DMS 273 treated with DMSO at 0.1 percent for 48 hours (cell line): ENCODE data around the gene ZNF618.

Experiments used
- DNase-seq: peaks from one replicate; lab custom pipeline; 2025; lab: John Stamatoyannopoulos, UW

The ZNF618 gene

DNA sequence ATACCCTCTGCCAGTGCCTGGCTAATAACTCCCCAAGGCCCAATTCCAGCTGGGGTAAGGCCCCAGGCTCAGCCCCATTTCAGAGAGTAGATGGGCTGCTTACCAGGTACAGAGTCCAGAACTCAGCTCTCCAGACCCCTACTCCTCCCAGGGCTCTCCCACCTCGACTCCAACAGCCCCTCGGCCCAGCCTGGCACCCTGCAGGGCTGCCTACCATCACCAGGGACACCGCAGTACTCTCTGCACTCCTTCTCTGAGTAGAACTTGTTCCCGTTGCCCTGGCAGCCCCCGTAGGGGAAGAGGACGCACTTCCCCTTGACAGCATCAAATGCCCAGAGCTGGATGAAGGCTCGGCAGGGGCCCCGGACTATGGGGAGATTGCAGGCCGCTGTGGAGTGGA lies 184.6 kb downstream of the ZNF618 start:
- no peak for DNase-seq

DNA sequence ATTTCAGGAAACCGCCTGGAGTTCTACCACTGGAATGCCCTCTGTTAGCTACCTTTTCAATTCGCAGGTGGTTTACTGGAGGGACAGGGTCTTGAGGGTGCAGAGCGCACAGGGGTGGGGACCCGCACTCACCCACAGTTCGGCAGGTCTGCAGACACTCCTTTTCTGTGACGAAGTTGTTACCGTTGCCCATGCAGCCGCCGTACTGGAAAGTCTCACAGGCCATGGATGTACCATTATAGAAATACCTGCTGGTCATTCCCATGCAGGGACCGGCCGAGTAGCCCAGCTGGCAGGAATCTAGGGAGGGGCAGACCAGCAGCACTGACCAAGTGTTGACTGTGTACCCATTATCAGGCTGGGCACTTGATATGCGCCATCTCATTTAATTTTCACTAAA lies 185.2 kb downstream of the ZNF618 start:
- no peak for DNase-seq

DNA sequence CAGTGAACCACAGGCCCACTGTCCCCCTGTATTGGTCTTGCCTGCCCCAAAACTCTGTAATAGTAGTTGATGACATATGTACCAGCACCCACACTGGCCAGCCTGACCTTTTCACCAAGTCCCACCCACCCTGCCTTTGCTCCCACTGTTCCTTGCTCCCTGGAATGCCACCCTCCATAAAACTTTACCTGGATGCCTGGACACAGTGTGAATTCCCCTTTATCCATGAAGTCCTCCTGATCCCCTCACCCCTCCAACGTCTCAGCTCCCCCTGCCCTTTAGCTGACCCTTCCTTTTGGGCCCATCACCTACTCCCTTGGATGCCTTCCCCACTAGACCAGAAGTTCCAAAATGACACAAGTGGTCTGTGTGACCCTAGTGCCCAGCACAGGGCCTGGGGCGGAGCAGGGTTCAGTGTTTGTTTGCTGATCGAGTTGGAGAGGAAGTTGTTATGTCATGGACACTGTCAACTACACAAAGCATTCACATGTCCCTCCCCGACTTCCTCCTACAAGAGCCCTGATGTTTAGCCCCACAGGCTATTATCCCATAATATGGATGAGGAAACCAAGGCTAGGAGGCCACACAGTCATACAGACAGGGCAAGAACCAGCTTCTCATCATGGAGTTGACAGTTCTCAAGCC lies 185.8 kb downstream of the ZNF618 start:
- DNase-seq: no peak

DNA sequence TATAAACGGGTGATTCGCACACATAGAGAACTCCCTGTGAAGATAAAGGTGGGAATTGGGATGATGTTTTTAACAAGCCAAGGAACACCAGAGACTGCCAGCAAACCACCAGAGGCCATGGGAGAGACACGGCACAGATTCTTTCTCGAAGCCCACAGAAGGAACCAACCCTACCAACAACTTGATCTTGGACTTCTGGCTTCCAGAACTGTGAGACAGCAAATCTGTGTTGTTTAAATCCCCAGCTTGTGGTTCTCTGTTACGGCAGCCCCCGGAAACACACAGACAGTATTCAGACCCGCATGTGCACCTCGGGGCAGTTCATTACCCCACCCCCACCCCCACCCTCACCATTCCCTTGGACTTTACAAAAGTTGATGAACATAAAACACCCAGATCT lies 189.2 kb downstream of the ZNF618 start:
- DNase-seq: no peak

DNA sequence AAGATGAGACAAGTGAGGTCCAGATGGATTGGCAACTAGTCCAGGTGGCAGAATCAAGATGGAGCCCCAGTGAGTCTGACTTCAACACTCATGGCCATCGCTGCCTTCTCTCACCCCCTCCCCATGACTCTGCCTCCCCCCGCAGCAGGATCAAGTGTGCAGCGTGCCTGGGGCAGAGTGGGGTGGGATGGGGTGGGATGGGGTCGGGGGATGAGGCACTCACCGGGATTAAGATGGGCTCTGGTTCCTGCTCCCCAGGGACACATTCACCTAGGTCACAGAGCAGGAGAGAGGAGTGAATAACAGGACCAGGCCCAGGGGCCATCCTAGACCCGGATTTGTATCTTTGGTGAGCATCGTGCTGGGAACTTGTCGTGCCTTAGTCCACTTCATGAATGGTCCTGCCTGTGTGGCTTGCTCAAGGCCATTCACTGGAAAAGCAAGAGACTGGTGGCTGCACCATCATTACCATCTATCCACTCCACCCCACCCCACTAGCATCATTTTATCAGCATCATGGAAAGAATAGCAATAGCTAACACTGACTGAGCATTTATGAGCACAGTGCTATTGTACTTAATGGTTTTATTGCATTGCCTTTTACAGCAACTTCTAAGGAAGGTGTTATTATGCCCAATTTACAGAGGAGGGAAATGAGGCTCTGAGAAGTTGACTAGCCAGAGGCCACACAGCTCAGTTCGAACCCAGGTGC lies 193.5 kb downstream of the ZNF618 start:
- DNase-seq: no peak

DNA sequence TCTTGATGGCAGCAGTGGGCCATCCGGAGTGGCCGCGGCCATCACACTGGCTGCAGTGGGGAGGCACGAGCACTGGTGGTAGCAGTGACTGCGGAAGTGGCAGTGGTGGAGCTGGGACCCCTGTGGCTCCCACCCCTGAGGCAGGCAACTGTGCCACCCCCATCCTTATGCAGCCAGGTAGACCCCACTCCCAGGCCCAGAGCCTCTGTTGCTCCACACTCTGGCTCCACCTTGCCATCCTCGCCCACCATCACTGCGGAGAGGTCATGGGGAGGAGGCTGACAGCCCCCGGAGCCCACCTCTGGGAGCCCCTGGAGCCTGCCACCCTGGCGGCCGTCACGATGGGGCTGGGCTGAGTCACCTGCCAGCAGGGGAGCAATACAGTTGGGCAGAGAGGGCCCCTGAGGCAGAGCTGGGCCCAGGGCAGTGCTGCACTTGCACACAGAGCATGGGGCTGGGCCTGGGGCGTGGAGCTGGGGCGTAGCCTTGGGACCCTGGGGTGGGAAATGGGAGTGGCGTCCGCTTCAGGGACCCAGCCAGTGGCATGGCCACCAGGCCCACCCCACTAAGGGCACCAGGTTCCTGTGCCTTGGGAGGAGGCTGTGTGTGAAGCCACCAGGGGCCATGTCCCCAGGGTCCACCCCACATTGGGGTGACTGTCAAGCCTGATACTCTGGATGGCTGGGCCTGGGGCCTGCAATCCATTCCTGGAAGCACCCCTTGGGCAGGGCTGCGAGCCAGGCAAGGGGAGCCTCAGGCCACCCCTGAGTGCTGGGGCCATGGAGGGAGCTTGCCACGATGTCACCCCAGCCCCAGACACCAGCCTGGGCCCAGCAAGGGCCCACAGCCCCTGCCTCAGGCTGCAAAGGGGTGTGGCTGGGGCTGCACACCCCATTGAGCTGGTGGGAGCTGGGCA lies 194.3 kb downstream of the ZNF618 start:
- no peak for DNase-seq

DNA sequence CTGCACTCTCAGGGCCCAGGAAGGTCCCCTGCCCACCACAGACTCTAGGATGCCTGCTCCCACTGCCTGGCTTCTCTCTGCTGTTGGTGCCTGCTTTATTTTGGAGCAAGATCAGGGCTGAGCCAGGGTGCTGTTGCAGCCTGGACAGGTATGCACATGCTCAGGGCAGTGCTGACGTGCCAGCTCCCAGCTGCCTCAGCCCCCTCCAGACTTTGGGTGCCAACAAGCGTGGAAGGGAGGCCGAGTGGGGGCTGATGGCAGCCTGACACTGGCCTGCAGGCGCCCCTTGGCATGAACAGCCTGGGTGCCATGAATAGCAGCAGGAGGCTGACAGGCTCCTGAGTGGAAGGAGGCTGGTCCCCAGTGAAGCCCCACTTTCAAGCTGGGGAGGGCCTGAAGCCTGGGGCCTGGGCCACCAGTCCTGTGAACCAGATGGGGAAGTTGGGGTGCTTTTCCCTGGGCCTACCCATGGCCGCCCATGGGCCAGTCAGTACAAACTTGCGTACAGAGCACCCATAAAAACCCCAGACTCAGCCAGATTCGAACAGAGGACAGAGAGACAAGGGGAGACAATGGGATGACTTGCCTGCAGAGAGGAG lies 195.2 kb downstream of the ZNF618 start:
- no peak for DNase-seq

DNA sequence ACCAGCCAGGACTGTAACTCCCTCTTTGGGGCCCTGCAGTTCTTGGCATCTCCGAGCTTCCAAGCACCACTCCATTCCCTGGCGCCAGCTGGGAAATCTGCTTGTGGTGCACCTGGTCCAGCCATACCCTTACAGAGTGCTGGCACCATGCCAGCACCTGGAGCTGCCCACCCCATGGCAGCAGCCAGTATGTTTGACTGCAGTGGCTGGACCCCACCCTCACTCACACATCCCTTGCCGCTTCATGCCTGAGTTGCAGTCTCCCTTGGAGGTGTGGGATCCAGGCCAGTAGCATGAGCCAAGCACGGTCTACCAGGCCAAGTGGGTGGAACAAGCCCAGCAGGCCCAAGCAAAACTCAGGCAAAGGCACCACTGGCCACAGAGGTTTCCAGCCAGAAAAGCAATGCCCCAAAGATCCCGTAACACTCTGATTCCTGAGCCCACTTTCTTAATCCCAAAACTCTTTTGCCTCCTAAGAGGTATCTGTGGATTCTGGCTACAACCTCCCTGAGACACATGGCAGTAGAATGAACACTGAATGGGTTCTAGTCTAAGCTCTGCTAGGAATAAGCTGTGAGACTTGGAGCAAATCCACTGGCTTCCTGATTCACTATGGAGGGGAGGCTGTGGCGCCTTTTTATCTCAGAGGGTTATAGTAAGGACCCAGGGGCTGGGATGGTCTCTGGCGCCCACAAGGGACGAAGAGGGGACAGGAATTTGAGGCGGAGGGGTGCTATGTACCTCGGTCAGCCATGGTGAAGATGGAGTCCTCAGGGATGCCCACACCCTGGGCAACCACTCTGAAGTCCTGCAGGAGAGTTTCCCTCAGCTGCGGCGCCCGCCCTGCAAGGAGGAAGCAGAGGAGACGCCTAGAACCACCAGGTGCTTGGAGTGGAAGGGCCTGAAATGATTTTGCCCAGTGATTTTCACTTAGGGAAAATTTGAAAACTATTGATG lies 196.4 kb downstream of the ZNF618 start:
- peak; percentile 19 for DNase-seq

DNA sequence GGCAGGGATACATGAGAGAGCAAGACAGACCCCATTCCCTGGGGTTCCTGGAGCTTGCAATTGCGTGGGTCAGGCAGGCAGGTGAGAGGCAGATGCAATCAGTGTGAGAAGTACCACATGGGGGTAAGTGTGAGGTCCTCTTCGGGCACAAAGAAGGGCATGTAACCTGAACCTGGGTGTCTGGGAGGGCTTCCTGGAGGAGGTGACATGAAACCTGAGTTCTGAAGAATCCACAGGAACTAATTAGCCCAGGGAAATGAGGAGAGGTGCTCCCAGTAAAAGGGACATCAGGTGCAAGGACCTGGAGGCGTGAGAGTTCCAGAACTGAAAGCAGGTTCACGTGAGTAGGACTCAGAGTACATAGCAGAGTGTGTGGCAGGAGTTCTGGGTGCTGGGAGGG lies 199.5 kb downstream of the ZNF618 start:
- no peak for DNase-seq

DNA sequence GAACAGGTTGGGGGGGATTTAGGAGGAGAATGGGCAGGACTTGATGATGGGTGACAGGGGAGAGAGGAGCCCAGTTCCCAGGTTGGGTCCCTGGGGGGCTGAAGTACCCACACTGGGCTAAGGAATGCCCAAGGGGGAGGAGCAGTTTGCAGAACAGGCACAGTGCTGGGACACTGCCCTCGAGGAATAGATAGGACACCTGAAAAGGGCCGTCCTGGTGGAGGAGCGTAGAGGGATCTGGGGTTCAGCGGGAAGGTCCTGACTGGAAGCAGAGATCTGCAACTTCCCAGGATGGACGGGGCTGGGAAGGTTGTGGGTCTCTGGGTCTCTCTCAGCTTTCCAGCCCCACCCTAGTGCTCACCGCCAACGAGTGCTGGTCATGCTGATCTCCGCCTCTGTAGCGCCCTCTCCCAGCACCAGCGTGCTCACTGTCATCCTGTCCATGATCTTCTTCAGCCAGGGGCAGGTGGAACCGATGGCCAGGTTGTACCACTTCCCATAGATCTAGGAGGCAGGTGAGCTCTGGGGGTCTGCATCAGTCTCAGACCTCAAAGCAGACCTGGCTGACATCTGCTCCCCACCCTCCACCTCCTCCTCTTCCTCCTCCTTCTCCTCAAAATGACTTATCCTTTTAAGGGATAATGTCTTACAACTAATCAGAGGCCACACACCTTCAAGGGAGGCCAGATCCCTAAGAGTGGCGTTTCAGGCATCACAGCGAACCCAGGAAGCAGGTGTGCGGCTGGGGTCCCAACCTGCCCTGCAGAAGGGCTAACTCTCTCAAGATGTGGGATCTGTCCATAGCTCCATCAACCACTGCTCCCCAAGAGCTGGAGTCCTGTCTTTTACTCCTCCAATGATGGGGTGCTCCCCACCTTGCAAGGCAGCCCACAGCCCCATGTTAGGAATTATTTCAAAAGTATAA lies 200.4 kb downstream of the ZNF618 start:
- no peak for DNase-seq

DNA sequence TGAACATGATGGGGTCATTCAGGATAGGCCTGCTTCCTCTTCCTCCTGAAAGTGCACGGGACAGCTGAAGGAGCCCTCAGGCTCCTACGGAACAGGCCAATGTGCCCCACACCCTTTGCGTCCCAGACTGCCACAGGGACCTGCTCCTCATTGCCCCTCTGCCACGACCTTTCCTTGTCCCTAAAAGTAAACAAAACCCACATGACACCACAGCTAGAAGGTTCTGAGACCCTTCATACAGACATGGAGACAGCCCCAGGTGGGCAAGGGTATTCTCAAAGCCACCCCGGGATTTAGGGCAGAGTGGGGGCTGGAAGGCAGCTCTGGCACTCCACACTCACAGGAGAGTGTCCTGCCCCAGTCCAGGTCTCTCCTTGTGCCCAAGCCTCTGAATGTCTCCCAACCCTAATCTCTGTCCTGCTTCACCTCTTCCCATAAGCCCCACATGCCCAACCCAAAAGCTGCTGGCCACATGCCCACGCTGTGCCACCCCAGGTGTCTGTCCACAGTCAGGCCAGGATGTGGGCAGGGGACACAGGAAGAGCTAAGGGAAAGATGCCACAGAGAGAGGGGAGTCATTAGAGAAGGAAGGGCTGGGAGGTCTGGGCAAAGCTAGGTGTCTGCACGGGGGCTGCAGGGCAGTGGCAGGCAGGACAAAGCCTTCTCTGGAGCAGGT lies 201.2 kb downstream of the ZNF618 start:
- DNase-seq: no peak

DNA sequence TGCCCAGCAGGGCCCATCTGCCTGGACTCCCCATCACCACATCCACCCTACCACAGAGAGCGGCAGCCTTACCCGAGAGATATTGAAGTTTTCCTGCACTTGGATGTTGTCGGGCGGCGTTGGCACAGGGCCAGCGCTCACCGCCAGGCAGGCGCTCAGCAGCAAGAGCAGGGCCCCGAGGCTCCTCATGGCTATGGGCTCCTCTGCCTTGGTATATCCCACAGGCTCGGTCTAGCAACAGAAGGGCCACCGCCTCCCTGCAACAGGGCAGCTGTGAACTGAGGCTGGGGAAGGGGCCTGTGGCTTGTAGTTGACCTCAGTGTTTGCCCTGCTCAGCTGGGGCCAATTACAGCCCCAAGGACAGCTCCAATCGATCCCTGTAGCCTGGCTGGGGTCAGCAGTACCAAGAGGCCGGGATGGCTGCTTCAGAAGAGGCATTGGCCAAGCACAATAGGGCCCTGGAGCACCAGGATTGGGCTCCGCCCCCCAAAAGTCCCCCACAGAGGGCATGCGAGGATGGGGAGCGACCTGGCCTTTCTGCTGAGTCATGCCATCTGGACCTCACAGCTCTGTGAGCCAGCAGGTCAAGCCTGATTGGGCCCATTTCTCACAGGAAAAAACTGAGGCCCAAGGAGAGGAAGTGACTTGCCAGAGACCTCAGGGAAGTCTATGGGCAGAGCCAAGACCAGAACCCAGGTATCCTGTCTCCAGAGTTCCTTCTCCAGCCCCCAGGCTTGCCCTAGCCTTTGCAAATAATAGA lies 202.1 kb downstream of the ZNF618 start, which contains the start of gene AMBP:
AMBP (minus strand) TSS at position 280 of the 760 bp plus-strand sequence; CDS start at position 189, 91 bp downstream.
- DNase-seq: no peak

DNA sequence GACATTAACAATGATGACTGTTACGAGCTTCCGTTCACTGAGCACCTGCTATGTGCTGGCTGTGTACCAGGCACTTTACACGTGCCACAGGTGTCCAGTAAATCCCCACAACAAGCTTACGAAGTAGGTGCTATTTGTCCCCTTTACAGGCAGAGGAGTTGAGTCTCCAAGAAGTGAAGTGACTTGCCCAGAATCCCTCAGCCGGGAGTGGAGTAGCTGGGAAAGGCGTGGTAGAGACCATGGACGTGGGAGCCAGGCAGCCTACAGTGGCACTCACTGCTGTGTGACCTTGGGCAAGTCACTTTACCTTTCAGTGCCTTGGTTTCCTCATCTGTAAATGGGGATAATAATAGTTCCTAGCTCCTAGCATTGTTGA lies 202.7 kb downstream of the ZNF618 start:
- no peak for DNase-seq

DNA sequence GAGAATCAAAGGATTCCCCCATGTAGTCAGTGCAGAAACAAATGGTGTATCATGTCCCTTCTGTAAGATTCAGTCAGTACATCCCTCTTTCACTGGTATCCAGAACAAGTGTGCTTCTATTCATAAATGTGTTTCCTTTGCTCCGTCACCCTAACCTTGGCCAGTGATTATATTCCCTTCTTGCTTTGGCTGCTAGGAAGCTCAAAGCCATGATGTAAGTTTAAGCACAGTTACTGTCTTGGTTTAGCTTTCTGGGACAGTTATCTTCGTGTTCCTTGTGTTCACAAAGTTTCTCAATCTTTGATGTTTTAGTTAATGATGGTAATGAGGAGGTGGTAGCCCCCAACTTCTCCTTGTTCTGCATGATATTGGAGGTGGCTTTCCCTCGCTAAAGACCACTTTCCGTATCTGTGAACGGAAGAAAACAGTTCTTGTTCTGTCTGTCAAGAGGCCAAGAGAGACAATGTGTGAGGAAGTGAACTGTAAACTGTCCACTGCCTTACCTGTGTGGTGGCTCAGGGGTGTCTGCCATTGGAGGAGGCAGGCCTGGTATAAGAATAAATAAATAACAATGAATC lies 204.2 kb downstream of the ZNF618 start:
- DNase-seq: no peak

DNA sequence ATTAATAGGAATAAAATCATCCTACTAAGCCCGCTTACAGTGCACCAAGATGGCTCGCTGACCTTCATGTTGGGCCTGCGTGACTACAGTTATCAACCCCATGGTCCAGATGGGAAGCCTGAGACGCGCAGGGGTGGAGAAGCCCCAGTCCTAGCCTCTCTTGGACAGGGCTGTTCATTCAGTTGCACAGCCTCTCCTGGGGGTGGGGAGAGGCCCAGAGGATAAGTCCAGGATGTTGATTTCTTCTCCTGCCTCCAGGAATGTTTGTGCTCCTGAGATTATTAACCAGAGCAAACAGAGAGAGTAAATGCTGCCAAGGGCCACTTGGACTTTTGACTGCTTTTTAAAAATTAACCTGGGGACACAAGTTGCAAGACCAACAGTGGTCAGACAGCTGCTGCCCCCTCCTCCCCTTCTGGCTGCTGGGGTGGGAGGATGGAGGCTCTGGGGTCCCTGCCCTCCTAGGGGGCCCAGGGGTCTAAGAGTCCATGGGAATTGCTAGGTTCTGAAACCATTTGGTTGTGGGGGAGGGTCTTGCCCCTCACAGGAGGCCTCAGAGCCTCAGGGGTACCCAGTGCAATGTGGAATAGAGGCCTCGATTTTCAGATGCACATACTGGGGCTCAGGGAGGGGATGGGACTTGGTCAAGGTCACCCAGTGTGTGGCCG lies 204.8 kb downstream of the ZNF618 start:
- DNase-seq: no peak

DNA sequence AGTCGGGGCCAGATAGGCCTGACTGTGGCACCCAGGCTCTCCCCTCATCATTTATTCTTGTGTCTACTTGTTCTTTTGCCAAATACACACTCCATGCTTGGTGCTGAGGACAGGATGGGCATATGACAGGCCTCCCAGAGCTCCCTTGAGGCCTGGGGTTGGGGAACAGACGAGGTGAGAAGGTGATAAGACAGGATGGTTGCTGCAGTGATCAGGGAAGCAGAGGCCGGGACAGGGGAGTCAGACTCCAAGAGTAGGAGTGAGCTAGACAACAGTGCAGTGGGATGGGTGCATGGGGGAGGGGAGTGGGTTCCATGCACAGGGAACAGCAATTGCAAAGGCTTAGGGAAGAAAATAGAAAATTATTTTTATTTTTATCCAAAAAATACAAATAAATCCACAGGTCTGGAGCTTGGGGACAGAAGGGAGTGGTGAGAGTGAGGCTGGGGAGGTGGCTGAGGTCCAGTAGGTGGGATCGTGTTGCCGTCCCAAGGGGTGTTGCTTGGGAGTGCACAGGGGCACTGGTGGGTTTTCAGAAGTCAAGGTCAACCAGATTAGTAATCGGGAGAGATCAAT lies 205.4 kb downstream of the ZNF618 start:
- no peak for DNase-seq

DNA sequence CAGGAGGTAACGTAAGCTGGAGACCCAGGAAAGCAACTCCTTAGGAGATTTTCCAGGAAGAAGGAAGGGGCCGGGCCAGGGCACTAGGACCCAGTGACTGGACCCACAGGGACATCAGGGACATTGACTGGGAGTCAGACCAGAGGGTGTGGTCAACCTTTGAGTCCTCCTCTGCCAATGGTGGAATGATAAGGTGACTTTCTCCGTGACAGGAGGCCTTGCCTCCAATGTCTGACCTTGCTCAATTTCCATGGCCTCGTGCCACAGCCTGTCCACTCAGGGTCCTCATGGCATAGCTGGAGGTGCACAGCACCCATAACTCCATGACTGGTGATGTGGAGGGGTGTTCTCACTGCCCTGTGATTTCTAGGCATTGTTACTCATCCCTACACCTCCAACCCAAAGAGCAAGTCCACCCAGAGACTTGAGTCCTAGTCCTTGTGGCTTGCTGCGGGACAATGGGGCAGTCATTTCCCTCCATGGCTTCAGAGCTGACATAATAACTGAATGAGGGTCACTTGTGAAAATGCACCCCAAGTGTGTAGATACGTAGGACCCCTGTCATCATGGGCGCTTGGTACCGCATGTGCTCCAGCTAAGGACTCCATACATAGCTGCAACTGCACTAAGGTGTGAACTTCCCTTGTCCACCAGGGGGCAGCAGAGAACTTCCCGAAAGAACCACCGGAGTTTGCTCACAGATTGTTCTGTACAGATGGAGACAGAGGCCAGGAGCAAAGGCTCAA lies 206.1 kb downstream of the ZNF618 start:
- peak; percentile 75 for DNase-seq
